ENCODE data around the gene F8. TPM values are rescaled to one million over a fixed set of nuclear protein-coding genes. Genes with fewer than 3 reads are reported as not detected.

Gene F8
- total and polyA plus RNA-seq, 9 of the 15 experiments (the other 6 are each of a cell fraction or from before 2014, with no cell fraction given): 0.41 to 3.8 (median 0.91) TPM

GRCh38 chrX:155022585-155022984 is at the start of gene F8 (continued):
- TF ChIP-seq TBL1XR1 (IDR thresholded peaks at IDR 0.05; ENCODE audit: low read length in 2 of 2) (0 out of 4 replicates have a peak, but pooled peaks of 1 of the 2 experiments have one; percentile 9), E2F8 (IDR thresholded peaks at IDR 0.05; ENCODE audit: low read depth, partially characterized antibody) (no peak), ZNF24 (IDR thresholded peaks at IDR 0.05) (peak; percentile 98), CXXC5 (CRISPR knock-in tag; IDR thresholded peaks at IDR 0.05) (no peak), ILF3 (IDR thresholded peaks at IDR 0.05; ENCODE audit: borderline replicate concordance) (no peak), DIDO1 (tag; IDR thresholded peaks at IDR 0.05; ENCODE audit: low read depth) (no peak), TCF3 (CRISPR knock-in tag; IDR thresholded peaks at IDR 0.05) (peak; percentile 77), SREBF1 (IDR thresholded peaks at IDR 0.05; ENCODE audit: borderline replicate concordance, low read depth, low read length) (no peak), MTA2 (IDR thresholded peaks at IDR 0.05; ENCODE audit: low read depth) (0 out of 2 replicates have a peak, but pooled peaks have one; percentile 34), EP300 (IDR thresholded peaks at IDR 0.05; ENCODE audit: low read length) (peak; percentile 73), NRF1 (conservative IDR thresholded peaks at IDR 0.05 in 1 of 2, IDR thresholded peaks at IDR 0.05 in 1 of 2) (no peak), BRF1 (IDR thresholded peaks at IDR 0.05; ENCODE audit: borderline replicate concordance, extremely low read depth, insufficient read length) (no peak), TAL1 (IDR thresholded peaks at IDR 0.05) (peak; percentile 52), RCOR1 (IDR thresholded peaks at IDR 0.05; ENCODE audit: borderline replicate concordance in 1 of 2, low read depth in 2 of 2, low read length in 2 of 2) (peak in 1 of 2 experiments; percentile 53; a peak in 1 of 4 replicates), CBFA2T3 (IDR thresholded peaks at IDR 0.05) (peak; percentile 80)
- TF ChIP-seq, protein P1, sequence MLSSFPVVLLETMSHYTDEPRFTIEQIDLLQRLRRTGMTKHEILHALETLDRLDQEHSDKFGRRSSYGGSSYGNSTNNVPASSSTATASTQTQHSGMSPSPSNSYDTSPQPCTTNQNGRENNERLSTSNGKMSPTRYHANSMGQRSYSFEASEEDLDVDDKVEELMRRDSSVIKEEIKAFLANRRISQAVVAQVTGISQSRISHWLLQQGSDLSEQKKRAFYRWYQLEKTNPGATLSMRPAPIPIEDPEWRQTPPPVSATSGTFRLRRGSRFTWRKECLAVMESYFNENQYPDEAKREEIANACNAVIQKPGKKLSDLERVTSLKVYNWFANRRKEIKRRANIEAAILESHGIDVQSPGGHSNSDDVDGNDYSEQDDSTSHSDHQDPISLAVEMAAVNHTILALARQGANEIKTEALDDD (IDR thresholded peaks at IDR 0.05): peak; percentile 51; the same call in 1 of the 2 replicates
- TF ChIP-seq, protein P2, sequence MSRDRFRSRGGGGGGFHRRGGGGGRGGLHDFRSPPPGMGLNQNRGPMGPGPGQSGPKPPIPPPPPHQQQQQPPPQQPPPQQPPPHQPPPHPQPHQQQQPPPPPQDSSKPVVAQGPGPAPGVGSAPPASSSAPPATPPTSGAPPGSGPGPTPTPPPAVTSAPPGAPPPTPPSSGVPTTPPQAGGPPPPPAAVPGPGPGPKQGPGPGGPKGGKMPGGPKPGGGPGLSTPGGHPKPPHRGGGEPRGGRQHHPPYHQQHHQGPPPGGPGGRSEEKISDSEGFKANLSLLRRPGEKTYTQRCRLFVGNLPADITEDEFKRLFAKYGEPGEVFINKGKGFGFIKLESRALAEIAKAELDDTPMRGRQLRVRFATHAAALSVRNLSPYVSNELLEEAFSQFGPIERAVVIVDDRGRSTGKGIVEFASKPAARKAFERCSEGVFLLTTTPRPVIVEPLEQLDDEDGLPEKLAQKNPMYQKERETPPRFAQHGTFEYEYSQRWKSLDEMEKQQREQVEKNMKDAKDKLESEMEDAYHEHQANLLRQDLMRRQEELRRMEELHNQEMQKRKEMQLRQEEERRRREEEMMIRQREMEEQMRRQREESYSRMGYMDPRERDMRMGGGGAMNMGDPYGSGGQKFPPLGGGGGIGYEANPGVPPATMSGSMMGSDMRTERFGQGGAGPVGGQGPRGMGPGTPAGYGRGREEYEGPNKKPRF (IDR thresholded peaks at IDR 0.05; ENCODE audit: low read depth, low read length): no peak
- TF ChIP-seq, protein P3, sequence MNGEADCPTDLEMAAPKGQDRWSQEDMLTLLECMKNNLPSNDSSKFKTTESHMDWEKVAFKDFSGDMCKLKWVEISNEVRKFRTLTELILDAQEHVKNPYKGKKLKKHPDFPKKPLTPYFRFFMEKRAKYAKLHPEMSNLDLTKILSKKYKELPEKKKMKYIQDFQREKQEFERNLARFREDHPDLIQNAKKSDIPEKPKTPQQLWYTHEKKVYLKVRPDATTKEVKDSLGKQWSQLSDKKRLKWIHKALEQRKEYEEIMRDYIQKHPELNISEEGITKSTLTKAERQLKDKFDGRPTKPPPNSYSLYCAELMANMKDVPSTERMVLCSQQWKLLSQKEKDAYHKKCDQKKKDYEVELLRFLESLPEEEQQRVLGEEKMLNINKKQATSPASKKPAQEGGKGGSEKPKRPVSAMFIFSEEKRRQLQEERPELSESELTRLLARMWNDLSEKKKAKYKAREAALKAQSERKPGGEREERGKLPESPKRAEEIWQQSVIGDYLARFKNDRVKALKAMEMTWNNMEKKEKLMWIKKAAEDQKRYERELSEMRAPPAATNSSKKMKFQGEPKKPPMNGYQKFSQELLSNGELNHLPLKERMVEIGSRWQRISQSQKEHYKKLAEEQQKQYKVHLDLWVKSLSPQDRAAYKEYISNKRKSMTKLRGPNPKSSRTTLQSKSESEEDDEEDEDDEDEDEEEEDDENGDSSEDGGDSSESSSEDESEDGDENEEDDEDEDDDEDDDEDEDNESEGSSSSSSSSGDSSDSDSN (IDR thresholded peaks at IDR 0.05; ENCODE audit: borderline replicate concordance in 1 of 2, low read depth in 2 of 2, low read length in 2 of 2): 0 out of 4 replicates have a peak, but pooled peaks of 1 of the 2 experiments have one; percentile 47

Measured in K562 (cell line).